DOHH2 (cell line): ENCODE measurements around the gene FAM200A.

Experiments used
- H3F3A ChIP-seq: fragments of 200-600 bp; sonication (generic), shearing (Covaris generic); 2 replicates; pipeline ENCODE4 v1.6.0; 2016; ENCODE audit warnings: antibody characterized with exemption, mild to moderate bottlenecking; ENCODE audit not compliant: control insufficient read depth, insufficient read depth
- H3K27ac ChIP-seq: fragments of 200-600 bp; sonication (generic); 2 replicates; pipeline ENCODE4 v1.5.1; 2014; ENCODE audit warnings: low read depth, mild to moderate bottlenecking, low read length, moderate library complexity
- H3K27me3 ChIP-seq: fragments of 200-600 bp; sonication (generic); 2 replicates; pipeline ENCODE4 v1.6.1; 2014; ENCODE audit warnings: mild to moderate bottlenecking, low read length, mixed read lengths; ENCODE audit not compliant: control insufficient read depth
- H3K36me3 ChIP-seq: fragments of 200-600 bp; sonication (generic); 2 replicates; pipeline ENCODE4 v1.6.1; 2014; ENCODE audit warnings: mild to moderate bottlenecking, low read length, moderate library complexity, mixed read lengths; ENCODE audit not compliant: control insufficient read depth
- H3K4me1 ChIP-seq: fragments of 200-600 bp; sonication (generic); 2 replicates; pipeline ENCODE4 v1.6.1; 2014; ENCODE audit warnings: mild to moderate bottlenecking, low read length, mixed read lengths; ENCODE audit not compliant: control insufficient read depth
- H3K4me2 ChIP-seq: fragments of 200-600 bp; sonication (generic); 2 replicates; pipeline ENCODE4 v1.6.0; 2014; ENCODE audit warnings: mild to moderate bottlenecking, low read length, moderate library complexity
- H3K4me3 ChIP-seq: fragments of 200-600 bp; sonication (generic); 2 replicates; pipeline ENCODE4 v1.5.1; 2014; ENCODE audit warnings: mild to moderate bottlenecking, low read length, mixed read lengths
- H3K79me2 ChIP-seq: fragments of 200-600 bp; sonication (generic); 2 replicates; pipeline ENCODE4 v1.6.1; 2014; ENCODE audit warnings: mild to moderate bottlenecking, low read length, mixed read lengths; ENCODE audit not compliant: control insufficient read depth
- H3K9me2 ChIP-seq: fragments of 200-600 bp; sonication (generic); replicated peaks from 2 replicates; pipeline ENCODE4 v1.6.1; 2014; ENCODE audit warnings: mild to moderate bottlenecking, low read length, mixed read lengths; ENCODE audit not compliant: control insufficient read depth
- H3K9me3 ChIP-seq: fragments of 200-600 bp; sonication (generic); 2 replicates; pipeline ENCODE4 v1.6.1; 2014; ENCODE audit warnings: antibody characterized with exemption, low read length, mixed read lengths; ENCODE audit not compliant: control insufficient read depth, insufficient read depth
- H4K20me1 ChIP-seq: fragments of 200-600 bp; sonication (generic); 2 replicates; pipeline ENCODE4 v1.6.0; 2014; ENCODE audit warnings: low read depth, mild to moderate bottlenecking, antibody characterized with exemption, low read length, moderate library complexity; ENCODE audit not compliant: control insufficient read depth, insufficient read depth
- CTCF ChIP-seq: fragments of 200-600 bp; sonication (generic); IDR thresholded peaks from one replicate; pipeline ENCODE4 v1.5.1; 2014; ENCODE audit warnings: antibody characterized with exemption, mild to moderate bottlenecking, low read depth, low read length; ENCODE audit not compliant: poor library complexity, severe bottlenecking
- EZH2phosphoT487 ChIP-seq: fragments of 200-600 bp; sonication (generic); IDR thresholded peaks from 2 replicates; pipeline ENCODE4 v1.6.1; 2017; ENCODE audit warnings: borderline replicate concordance, mild to moderate bottlenecking, antibody characterized with exemption, low read length, moderate library complexity, mixed read lengths

The FAM200A gene

GRCh38 chr7:99579956-99580777 is 28.3 kb upstream of the FAM200A start:
- Histone ChIP-seq H3K4me2 (peak overlapping the region; percentile 82), H3K4me1 (peaks cover 46% of the 10 kb centered on the region), H3K27ac (no peak overlapping the region)

GRCh38 chr7:99579281-99579955 is 27.5 kb upstream of the FAM200A start:
- Histone ChIP-seq H4K20me1 (0 out of 2 replicates have a peak, but pooled peaks cover 8% of the 10 kb centered on the region), H3K9me2 (no peaks in the 10 kb centered on the region), H3K4me1 (peaks cover 46% of the 10 kb centered on the region), H3K27me3 (0 out of 2 replicates have a peak, but pooled peaks cover 7% of the 10 kb centered on the region), H3K4me3 (peak overlapping the region; percentile 64), H3K9me3 (no peaks in the 10 kb centered on the region), H3K27ac (no peak overlapping the region), H3K4me2 (peak overlapping the region; percentile 82), H3K79me2 (no peaks in the 10 kb centered on the region), H3K36me3 (0 out of 2 replicates have a peak, but pooled peaks cover 5% of the 10 kb centered on the region), H3F3A (peaks cover 30% of the 10 kb centered on the region)
- no peak for TF ChIP-seq CTCF
- no peak for TF ChIP-seq EZH2phosphoT487

More at GRCh38 chr7:99579956-99580777, 28.3 kb upstream of the FAM200A start:
- H3K79me2 ChIP-seq: no peaks in the 10 kb centered on the region
- no peaks in the 10 kb centered on the region for H3K9me3 ChIP-seq
- H3K4me3 ChIP-seq: peak overlapping the region; percentile 64
- peaks cover 25% of the 10 kb centered on the region for H3F3A ChIP-seq
- 0 out of 2 replicates have a peak, but pooled peaks cover 7% of the 10 kb centered on the region for H3K27me3 ChIP-seq
- H3K9me2 ChIP-seq: no peaks in the 10 kb centered on the region
- TF ChIP-seq EZH2phosphoT487 (no peak), CTCF (peak; percentile 72)
- H4K20me1 ChIP-seq: 0 out of 2 replicates have a peak, but pooled peaks cover 3% of the 10 kb centered on the region
- H3K36me3 ChIP-seq: no peaks in the 10 kb centered on the region

- no peaks in the 10 kb centered on the region for H3K79me2 ChIP-seq
- TF ChIP-seq EZH2phosphoT487 (no peak), CTCF (no peak)
- H3K36me3 ChIP-seq: peaks cover 33% of the 10 kb centered on the region
- H3F3A ChIP-seq: peaks cover 30% of the 10 kb centered on the region
- no peak overlapping the region for H3K4me2 ChIP-seq
- no peaks in the 10 kb centered on the region for H3K9me3 ChIP-seq
- no peak overlapping the region for H3K4me3 ChIP-seq
- 0 out of 2 replicates have a peak, but pooled peaks cover 7% of the 10 kb centered on the region for H3K27me3 ChIP-seq
- H3K4me1 ChIP-seq: peaks cover 46% of the 10 kb centered on the region
- 0 out of 2 replicates have a peak, but pooled peaks cover 8% of the 10 kb centered on the region for H4K20me1 ChIP-seq
- no peaks in the 10 kb centered on the region for H3K9me2 ChIP-seq
- H3K27ac ChIP-seq: no peak overlapping the region
Observed at GRCh38 chr7:99576251-99576650, 24.3 kb upstream of the FAM200A start.
